IMR-90 (cell line): Measurements from ENCODE around the gene SLC25A38. TPM values are rescaled to one million over a fixed set of nuclear protein-coding genes. Genes with fewer than 3 reads are reported as not detected.
A peak's percentile ranks its signal among the peaks of the same experiment; 100 is the strongest.

ENCODE experiments used
- ATAC-seq: fragments of 200-7000 bp; cut with Tn5 transposase; 2 replicates; pipeline ENCODE4 v1.9.1; 2020; ENCODE audit warnings: low read depth, mild to moderate bottlenecking, moderate library complexity
- BruUV-seq: library from RNA; stranded (reverse); fragments of 400-500 nt; replicated peaks from 2 replicates; lab custom pipeline; 2021; lab: Mats Ljungman, UMichigan
- CTCF ChIA-PET: fragments of 300-600 bp; formaldehyde crosslinking; extraction: SDS; loops from one replicate; lab custom pipeline; 2021; ENCODE audit warnings: antibody characterized with exemption; lab: Yijun Ruan, JAX
- POLR2A ChIA-PET: fragments of 300-600 bp; sonication (Branson Sonifier 250); formaldehyde crosslinking; loops from one replicate; lab custom pipeline; 2022; ENCODE audit warnings: antibody characterized with exemption; ENCODE audit not compliant: unreplicated experiment; lab: Charles Lee
- DNase-seq: peaks from one replicate; pipeline ENCODE4 v3.0.0; 2013
- H2AFZ ChIP-seq: replicated peaks from 2 replicates; pipeline ENCODE3; 2013; ENCODE audit warnings: low read length, mild to moderate bottlenecking; ENCODE audit not compliant: poor library complexity
- H2AK5ac ChIP-seq: 2 replicates; pipeline ENCODE4 v1.6.1; 2013; ENCODE audit warnings: low read depth, low read length, inconsistent platforms
- H2AK9ac ChIP-seq: replicated peaks from 2 replicates; pipeline ENCODE3; 2013; ENCODE audit warnings: mild to moderate bottlenecking, low read depth, low read length, moderate library complexity; ENCODE audit not compliant: poor library complexity
- H2BK120ac ChIP-seq: 2 replicates; pipeline ENCODE4 v1.6.1; 2013; ENCODE audit warnings: low read depth, low read length, inconsistent platforms
- H2BK15ac ChIP-seq: 3 replicates; pipeline ENCODE4 v1.6.1; 2013; ENCODE audit warnings: low read depth, low read length, inconsistent platforms
- H2BK20ac ChIP-seq: 2 replicates; pipeline ENCODE4 v1.6.1; 2013; ENCODE audit warnings: low read depth, mild to moderate bottlenecking, inconsistent platforms, low read length, moderate library complexity
- H2BK5ac ChIP-seq: 2 replicates; pipeline ENCODE4 v1.6.1; 2013; ENCODE audit warnings: mild to moderate bottlenecking, low read depth, low read length, inconsistent platforms; ENCODE audit not compliant: poor library complexity, severe bottlenecking
- H3K14ac ChIP-seq: replicated peaks from 2 replicates; pipeline ENCODE4 v1.6.1; 2013; ENCODE audit warnings: low read depth, low read length, inconsistent platforms
- H3K18ac ChIP-seq: 2 replicates; pipeline ENCODE4 v1.6.1; 2013; ENCODE audit warnings: low read depth, low read length, control low read depth
- H3K23ac ChIP-seq: 2 replicates; pipeline ENCODE4 v1.6.1; 2013; ENCODE audit warnings: low read depth, low read length, inconsistent platforms
- H3K27ac ChIP-seq: 2 replicates; pipeline ENCODE4 v1.5.1; 2013; ENCODE audit warnings: mild to moderate bottlenecking, control low read depth, low read length; ENCODE audit not compliant: insufficient read depth
- H3K27me3 ChIP-seq: 2 replicates; pipeline ENCODE4 v1.6.1; 2013; ENCODE audit warnings: low read length; ENCODE audit not compliant: control insufficient read depth, insufficient read depth
- H3K36me3 ChIP-seq: 2 replicates; pipeline ENCODE4 v1.6.1; 2013; ENCODE audit warnings: low read length, mixed read lengths; ENCODE audit not compliant: control insufficient read depth, insufficient read depth
- H3K4ac ChIP-seq: 2 replicates; pipeline ENCODE4 v1.6.1; 2013; ENCODE audit warnings: low read depth, low read length, inconsistent platforms
- H3K4me1 ChIP-seq: 2 replicates; pipeline ENCODE4 v1.6.1; 2013; ENCODE audit warnings: low read length, mixed read lengths; ENCODE audit not compliant: control insufficient read depth, insufficient read depth
- H3K4me2 ChIP-seq: 2 replicates; pipeline ENCODE4 v1.6.1; 2013; ENCODE audit warnings: low read depth, mild to moderate bottlenecking, control low read depth, low read length, moderate library complexity
- H3K4me3 ChIP-seq: 2 replicates; pipeline ENCODE4 v1.5.1; 2013; ENCODE audit warnings: low read depth, mild to moderate bottlenecking, control low read depth, low read length, moderate library complexity; ENCODE audit not compliant: insufficient read depth
- H3K56ac ChIP-seq: 2 replicates; pipeline ENCODE4 v1.6.1; 2013; ENCODE audit warnings: low read length, inconsistent platforms; ENCODE audit not compliant: insufficient read depth; ENCODE audit errors: extremely low read depth
- H3K79me1 ChIP-seq, 2 experiments: 2 replicates each; pipeline ENCODE4 v1.6.1; 2013; ENCODE audit warnings: low read length in 2 of 2, inconsistent platforms in 1 of 2, low read depth in 1 of 2
- H3K9ac ChIP-seq: 2 replicates; pipeline ENCODE4 v1.6.1; 2013; ENCODE audit warnings: low read depth, low read length, control low read depth
- H3K9me1 ChIP-seq: 2 replicates; pipeline ENCODE4 v1.6.1; 2013; ENCODE audit warnings: low read length, inconsistent platforms; ENCODE audit not compliant: insufficient read depth
- H3K9me3 ChIP-seq: 2 replicates; pipeline ENCODE4 v1.6.1; 2013; ENCODE audit warnings: low read length; ENCODE audit not compliant: control insufficient read depth, insufficient read depth
- H4K20me1 ChIP-seq: 2 replicates; pipeline ENCODE4 v1.6.1; 2013; ENCODE audit warnings: low read length, inconsistent platforms; ENCODE audit not compliant: insufficient read depth
- H4K5ac ChIP-seq: 2 replicates; pipeline ENCODE4 v1.6.1; 2013; ENCODE audit warnings: mild to moderate bottlenecking, low read depth, low read length, control low read depth
- H4K8ac ChIP-seq, 2 experiments: 2 replicates each; pipeline ENCODE4 v1.6.1; 2013; ENCODE audit warnings: low read depth in 2 of 2, low read length in 2 of 2, control low read depth in 1 of 2, inconsistent platforms in 1 of 2
- H4K91ac ChIP-seq: 2 replicates; pipeline ENCODE4 v1.6.1; 2013; ENCODE audit warnings: low read depth, low read length, inconsistent platforms; ENCODE audit not compliant: insufficient read depth
- MAZ ChIP-seq: IDR thresholded peaks from 2 replicates; pipeline ENCODE4 v1.6.1; 2012; ENCODE audit warnings: low read depth, mild to moderate bottlenecking, low read length, improper control_type of control experiment, moderate library complexity, borderline replicate concordance
- MXI1 ChIP-seq: IDR thresholded peaks from 2 replicates; pipeline ENCODE4 v1.6.1; 2012; ENCODE audit warnings: low read depth, mild to moderate bottlenecking, low read length, moderate library complexity, borderline replicate concordance
- RAD21 ChIP-seq: IDR thresholded peaks from 2 replicates; pipeline ENCODE4 v1.6.1; 2012; ENCODE audit warnings: low read length, improper control_type of control experiment
- WGBS, 2 experiments: methylation state at CpG; one replicate each; pipeline versions ENCODE4 v1.1.5 to v1.1.7; 2013; ENCODE audit warnings: missing lambda C conversion rate in 2 of 2; ENCODE audit not compliant: insufficient read length in 1 of 2; ENCODE audit errors: extremely low coverage in 2 of 2; 5-methylcytosine and 5-hydroxymethylcytosine counted together
- dilution Hi-C: fragments of 300-500 bp; cut with HindIII; formaldehyde crosslinking; loops from one replicate; pipeline ENCODE4 v1.14.3; 2018; ENCODE audit warnings: low sequenced_read_pairs; ENCODE audit not compliant: unreplicated experiment
- in situ Hi-C: fragments of 300-500 bp; cut with MboI; formaldehyde crosslinking; loops from 3 replicates; pipeline ENCODE4 v1.14.3; 2019; ENCODE audit warnings: low sequenced_read_pairs, inconsistent platforms, mixed read lengths
- intact Hi-C: fragments of 100-400 bp; cut with micrococcal nuclease; formaldehyde crosslinking; loops from 2 replicates; pipeline ENCODE4 v1.10.0; 2022
- polyA plus RNA-seq, 3 experiments: library from polyadenylated mRNA; depleted of rRNA; stranded (reverse); fragments of >200 nt; gene quantifications; 2 replicates each; pipeline ENCODE4 v1.2.3, GENCODE V29; 2012; ENCODE audit warnings: low replicate concordance in 1 of 3
- total RNA-seq: library from RNA; depleted of rRNA; stranded (reverse); fragments of >200 nt; gene quantifications from 2 replicates; pipeline ENCODE4 v1.2.3, GENCODE V29; 2012

SLC25A38 gene
- total and polyA plus RNA-seq, 2 of the 4 experiments (the other 2 are of a cell fraction), result 17.4 to 22.6 TPM

DNA sequence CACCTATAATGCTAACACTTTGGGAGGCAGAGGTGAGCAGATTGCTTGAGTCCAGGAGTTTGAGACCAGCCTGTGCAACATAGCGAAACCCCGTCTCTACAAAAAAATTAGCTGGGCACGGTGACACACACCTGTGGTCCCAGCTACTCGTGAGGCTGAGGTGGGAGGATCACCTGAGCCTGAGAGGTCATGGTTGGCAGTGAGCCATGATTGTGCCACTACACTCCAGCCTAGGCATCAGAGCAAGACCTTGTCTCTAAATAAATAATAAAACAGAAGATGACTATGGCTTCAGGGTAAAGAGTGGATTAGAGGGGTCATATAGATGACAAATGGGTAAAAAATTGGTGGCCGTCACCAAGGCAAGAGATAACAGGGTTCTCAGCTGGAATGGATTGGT is 3.1 kb downstream of the SLC25A38 start:
- H4K8ac ChIP-seq, result no peak overlapping the region
- H3K27me3 ChIP-seq, result no peaks in the 10 kb centered on the region
- H2BK20ac ChIP-seq, result no peak overlapping the region
- in situ Hi-C loops (no loop called here), dilution Hi-C loops (no loop called here), intact Hi-C loops (no loop called here)
- no peak overlapping the region for H2BK15ac ChIP-seq
- no peak overlapping the region for H3K56ac ChIP-seq
- H3K9ac ChIP-seq, result no peak overlapping the region
- H3K23ac ChIP-seq, result no peak overlapping the region
- DNase-seq (no peak), ATAC-seq (no peak)
- no peaks in the 10 kb centered on the region for H3K9me3 ChIP-seq
- H3K9me1 ChIP-seq, result peaks cover 17% of the 10 kb centered on the region; the same call in 1 of the 2 replicates
- H3K14ac ChIP-seq, result no peak overlapping the region
- peaks cover 5% of the 10 kb centered on the region; the same call in 1 of the 2 replicates for H3K4me1 ChIP-seq
- H2AFZ ChIP-seq, result no peak overlapping the region
- H4K5ac ChIP-seq, result no peak overlapping the region
- TF ChIP-seq MXI1, result no peak
- TF ChIP-seq RAD21, result no peak
- no peak for TF ChIP-seq MAZ
- H4K20me1 ChIP-seq, result peaks cover 43% of the 10 kb centered on the region
- no TSS peak for BruUV-seq
- H3K4me3 ChIP-seq, result no peak overlapping the region
- no peak overlapping the region for H3K27ac ChIP-seq
- H3K79me1 ChIP-seq, result peaks cover 23 to 68% of the 10 kb centered on the region in 2 experiments
- POLR2A ChIA-PET, result no interaction called here
- H2AK5ac ChIP-seq, result no peak overlapping the region
- CTCF ChIA-PET, result interaction anchor here (0.6 to 1.2 kb wide), 2 partner anchors 10 to 11 kb away, joined by 3 to 4 read pairs; no protein-coding TSS in a partner anchor
- H4K91ac ChIP-seq, result no peak overlapping the region
- peaks cover 6% of the 10 kb centered on the region; the same call in 1 of the 2 replicates for H3K36me3 ChIP-seq
- H2BK120ac ChIP-seq, result no peak overlapping the region
- no peak overlapping the region for H2BK5ac ChIP-seq
- WGBS, 2 experiments, result 91% methylated on average over 1 of the region's 5 CpGs; no CpG with 5 or more reads in 1 of the 2 experiments
- no peak overlapping the region for H3K4me2 ChIP-seq
- H2AK9ac ChIP-seq, result peak overlapping the region; percentile 73
- H3K4ac ChIP-seq, result no peak overlapping the region
- H3K18ac ChIP-seq, result no peak overlapping the region
